Subcutaneous adipose tissue (tissue), 4 donors: Measurements from ENCODE around the gene BRIX1. TPM values are rescaled to one million over a fixed set of nuclear protein-coding genes. Genes with fewer than 3 reads are reported as not detected.

ENCODE experiments used
- total RNA-seq, 4 donors: library from RNA; depleted of rRNA; stranded (reverse); fragments of >200 nt; gene quantifications; one replicate each; pipeline ENCODE4 v1.1.0, GENCODE V29; 2016
- TF ChIP-seq, protein P1 (sequence below): fragments of 450-650 bp; IDR thresholded peaks from one replicate; pipeline ENCODE4 v1.5.1; 2016; ENCODE audit warnings: low read depth, mild to moderate bottlenecking, control low read depth, antibody characterized with exemption, moderate library complexity

The BRIX1 gene
- total RNA-seq, 4 donors from 2014 or later, result 14.3 to 33.8 (median 19.1) TPM

DNA sequence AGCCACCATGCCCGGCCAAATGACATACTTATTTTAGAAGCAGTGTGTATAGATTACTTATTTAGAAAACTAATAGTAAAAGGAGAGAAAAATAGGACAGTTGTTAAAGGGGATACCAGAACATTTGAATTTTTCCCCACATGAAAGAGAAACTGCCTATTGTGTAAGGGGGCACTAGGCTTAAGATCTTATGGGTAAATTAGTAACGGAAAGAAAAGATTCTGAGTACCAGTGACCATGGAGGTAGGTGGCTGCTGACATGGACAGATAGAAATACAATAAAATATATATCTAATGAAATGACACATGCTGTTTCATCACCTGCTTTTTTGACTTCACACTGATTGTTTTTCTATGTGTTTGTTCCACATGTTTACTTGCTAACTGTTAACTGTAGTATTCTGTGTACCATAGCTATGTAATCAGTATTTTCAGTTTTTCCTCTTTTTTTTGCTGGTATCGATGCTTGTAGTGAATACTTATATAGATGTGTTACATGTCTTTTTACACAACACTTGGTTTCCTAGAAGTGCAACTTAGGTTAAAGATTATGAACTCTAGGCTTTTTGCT, 10.9 kb downstream of the BRIX1 start:
- TF ChIP-seq, protein P1, sequence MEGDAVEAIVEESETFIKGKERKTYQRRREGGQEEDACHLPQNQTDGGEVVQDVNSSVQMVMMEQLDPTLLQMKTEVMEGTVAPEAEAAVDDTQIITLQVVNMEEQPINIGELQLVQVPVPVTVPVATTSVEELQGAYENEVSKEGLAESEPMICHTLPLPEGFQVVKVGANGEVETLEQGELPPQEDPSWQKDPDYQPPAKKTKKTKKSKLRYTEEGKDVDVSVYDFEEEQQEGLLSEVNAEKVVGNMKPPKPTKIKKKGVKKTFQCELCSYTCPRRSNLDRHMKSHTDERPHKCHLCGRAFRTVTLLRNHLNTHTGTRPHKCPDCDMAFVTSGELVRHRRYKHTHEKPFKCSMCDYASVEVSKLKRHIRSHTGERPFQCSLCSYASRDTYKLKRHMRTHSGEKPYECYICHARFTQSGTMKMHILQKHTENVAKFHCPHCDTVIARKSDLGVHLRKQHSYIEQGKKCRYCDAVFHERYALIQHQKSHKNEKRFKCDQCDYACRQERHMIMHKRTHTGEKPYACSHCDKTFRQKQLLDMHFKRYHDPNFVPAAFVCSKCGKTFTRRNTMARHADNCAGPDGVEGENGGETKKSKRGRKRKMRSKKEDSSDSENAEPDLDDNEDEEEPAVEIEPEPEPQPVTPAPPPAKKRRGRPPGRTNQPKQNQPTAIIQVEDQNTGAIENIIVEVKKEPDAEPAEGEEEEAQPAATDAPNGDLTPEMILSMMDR, result no peak

DNA sequence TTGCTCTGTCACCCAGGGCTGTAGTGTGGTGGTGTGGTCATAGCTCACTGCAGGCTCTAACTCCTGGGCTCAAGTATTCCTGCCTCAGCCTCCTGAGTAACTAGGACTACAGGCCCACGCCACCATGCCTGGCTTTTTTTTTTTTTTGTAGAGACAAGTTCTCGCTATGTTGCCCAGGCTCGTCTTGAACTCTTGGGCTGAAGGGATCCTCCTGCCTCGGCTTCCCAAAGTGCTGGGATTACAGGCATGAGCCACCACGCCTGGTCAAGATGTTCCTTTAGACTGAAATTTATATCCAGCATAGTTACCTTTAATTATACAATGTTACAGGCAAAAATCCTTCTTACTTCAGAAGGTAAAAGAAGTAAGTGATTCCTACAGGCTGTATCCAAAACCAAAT, 12.3 kb downstream of the BRIX1 start:
- TF ChIP-seq, protein P1, result no peak

GRCh38 chr5:34928267-34928666, 12.8 kb downstream of the BRIX1 start:
- TF ChIP-seq, protein P1, result no peak

- TF ChIP-seq, protein P1, result no peak
Measured at GRCh38 chr5:34929134-34929719, 13.7 kb downstream of the BRIX1 start, which contains the start of gene DNAJC21. Gene DNAJC21, plus strand, starts transcription at chr5:34929559. Its CDS starts 261 bp downstream, at chr5:34929820.

DNA sequence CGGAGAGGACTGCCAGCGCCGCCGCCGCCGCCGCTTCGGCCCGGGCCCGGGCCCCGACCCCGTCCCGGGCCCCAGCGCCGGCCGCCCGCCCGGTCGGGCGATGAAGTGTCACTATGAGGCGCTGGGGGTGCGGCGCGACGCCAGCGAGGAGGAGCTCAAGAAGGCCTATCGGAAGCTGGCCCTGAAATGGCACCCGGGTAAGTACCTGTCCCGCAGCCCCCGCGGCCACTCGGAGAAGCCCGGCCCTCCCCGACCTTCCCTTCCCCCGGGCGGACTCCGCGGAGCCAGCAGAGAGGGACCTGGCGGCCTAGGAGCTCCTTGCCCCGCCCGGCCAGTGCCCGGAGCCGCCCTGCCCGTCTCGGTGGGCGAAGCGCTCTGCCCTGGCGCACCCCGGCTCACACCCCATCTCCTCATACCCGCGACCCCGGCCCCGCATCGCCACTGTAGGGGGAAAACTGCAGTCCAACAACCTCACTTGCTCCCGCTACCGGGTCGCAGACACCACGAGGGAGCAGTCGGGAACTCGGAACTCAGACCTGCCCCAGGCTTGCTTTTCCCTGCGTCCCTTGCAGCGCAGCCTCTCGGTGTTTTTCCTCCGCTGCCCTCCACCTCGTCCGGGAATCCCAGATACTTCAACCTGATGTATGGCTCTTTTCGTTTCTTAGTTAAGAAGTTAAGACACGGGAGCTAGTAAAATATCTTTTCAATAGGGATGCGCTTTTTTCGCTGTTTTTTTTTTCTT, 14.4 kb downstream of the BRIX1 start:
- TF ChIP-seq, protein P1, result no peak

- TF ChIP-seq, protein P1, result no peak
Measured at GRCh38 chr5:34930462-34930844, 14.9 kb downstream of the BRIX1 start.

- TF ChIP-seq, protein P1, result no peak
Measured at GRCh38 chr5:34930870-34931269, 15.4 kb downstream of the BRIX1 start.
